Measurements from ENCODE around the gene PER2. TPM values are rescaled to one million over a fixed set of nuclear protein-coding genes. Genes with fewer than 3 reads are reported as not detected.
A peak's percentile ranks its signal among the peaks of the same experiment; 100 is the strongest.

Gene PER2
- total RNA-seq, 1 experiment from 2014 or later: 1.7 TPM

DNA sequence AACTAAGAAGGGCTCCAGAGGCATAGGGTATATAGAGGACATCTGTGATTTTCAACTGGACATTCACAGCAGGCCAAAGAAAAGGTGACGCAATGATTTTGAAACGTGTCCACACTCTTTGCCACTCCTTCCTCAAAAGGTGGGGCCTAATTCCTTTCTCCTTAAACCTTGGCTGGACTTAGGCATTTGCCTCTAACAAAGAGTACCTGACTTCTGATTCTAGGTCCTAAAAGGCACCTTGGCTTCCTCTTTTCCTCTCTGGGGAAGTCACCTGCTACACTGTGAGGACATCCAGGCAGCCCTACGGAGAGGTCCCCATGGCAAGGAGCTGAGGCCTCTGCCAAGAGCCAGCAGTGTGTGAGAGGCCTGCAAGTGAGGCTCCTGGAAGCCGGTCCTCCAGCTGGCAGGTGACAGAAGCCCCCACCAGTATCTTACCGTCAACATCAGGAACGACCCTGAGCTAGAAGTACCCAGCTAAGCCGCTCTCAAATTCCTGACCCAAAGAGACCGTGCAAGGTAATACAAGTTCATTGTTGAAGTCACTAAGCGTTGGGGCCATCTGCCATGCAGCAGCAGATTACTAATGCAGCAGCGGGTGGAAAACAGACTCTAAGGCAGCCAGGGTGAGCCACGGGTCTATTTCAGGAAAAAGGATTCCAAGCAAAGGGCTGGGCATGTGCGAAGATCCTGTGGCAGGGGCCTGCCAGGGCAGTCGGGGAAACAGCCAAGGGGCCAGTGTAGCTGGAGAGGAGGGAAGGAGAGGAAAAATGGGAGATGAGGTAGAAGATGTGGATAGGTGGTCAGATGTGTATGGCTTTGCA lies 41.2 kb downstream of the PER2 start:
- no peak for DNase-seq (ENCODE audit: low read depth)

DNA sequence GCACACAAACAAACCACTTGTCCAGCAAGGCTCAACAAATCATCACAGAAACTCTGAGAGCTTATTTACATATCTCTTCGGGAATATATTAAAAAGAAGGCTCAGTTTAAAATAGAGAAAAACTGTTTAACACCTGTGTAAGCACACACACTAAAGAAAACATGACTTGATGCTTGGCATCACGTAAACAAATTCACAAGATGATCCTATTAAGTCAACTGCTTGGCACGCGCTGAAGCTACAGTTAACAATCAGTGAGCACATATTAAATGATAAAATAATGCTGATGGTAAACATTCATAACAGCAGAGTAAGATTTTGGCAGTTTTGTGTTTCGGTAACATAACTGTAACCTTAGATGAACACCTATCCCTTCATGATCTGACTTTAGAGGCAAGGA lies 44.3 kb downstream of the PER2 start:
- no peak for DNase-seq (ENCODE audit: low read depth)

DNA sequence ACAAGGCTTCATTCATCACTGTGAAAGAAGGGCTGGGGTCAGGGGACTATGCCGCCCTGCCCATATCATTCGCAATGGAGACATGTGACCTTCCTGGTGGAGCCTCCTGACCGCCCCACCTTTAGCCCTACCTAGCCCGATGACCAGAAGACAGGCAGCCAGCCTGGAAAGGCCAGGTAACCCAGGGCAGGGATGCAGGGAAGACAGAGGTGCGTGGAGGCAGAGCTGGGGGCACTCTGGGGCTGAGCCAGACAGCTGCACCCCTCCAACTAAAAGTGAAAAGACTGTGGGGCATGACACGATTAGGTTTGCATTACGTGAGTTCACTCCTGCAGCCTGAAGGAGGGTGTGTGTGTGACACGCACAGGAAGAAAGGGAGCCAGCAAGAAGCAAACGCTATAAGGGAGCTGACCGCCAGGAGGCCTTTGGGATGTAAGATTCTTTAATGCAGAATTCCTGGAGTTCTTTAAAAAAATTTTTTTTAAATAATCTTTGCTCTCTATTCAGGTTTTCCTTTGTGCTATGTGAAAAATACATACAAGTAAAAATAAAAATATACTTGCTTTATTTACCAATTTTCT lies 44.8 kb downstream of the PER2 start:
- no peak for DNase-seq (ENCODE audit: low read depth)

DNA sequence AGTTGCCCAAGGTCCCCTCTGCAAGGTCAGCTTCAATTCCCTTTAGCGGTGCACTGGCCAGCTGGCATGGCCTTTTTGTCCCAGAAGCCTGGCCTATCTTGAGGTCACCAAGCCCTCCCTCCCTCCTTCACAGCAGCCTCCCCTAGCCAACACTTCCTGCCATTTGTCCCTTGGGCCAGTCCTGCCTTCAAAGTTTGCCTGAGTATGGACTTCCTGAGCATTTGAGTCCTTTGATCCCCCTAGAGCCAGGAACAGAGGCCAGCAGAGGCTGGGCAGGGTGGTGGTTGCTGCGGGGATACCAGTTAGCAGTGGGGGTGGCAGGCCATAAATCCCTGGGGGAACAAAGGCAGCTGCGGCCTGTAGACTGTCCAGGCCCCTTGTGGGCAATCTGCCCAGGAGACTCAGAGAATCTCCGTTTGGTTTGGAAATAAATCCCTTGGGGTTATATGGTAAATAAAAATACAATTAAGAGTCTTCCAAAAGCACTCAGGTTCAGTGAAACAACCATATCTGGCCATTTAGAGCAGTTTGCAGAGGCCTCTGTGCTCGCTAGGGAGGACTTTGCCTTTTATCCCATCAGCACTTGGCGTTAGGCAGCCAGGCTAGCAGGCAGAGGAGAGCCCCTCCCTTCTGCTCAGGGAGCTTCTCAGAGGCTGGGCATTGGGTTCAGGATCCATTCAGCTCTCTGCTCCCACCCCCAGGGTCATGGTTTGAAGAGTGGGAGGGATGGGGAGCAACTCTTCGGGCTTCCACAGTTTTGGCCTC lies 45.5 kb downstream of the PER2 start:
- no peak for DNase-seq (ENCODE audit: low read depth)

DNA sequence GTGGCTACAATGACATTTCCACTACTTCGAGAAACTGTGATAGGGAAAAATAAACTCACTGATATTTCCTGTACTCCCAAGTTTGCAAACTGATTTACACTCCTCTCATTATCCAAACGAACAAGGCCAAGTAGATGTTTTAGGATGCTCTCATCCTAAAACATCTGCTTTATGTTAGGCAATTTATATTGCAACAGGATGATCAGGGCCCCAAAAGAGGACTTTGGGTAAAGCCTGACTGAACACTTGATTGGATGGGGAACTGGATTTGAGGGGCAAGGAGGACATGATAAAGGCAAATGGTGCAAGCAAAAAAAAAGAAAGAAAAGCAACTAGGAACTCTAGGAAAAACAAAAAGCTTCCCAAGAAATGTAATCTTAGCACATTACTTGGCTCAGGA lies 46.4 kb downstream of the PER2 start:
- DNase-seq (ENCODE audit: low read depth): no peak

DNA sequence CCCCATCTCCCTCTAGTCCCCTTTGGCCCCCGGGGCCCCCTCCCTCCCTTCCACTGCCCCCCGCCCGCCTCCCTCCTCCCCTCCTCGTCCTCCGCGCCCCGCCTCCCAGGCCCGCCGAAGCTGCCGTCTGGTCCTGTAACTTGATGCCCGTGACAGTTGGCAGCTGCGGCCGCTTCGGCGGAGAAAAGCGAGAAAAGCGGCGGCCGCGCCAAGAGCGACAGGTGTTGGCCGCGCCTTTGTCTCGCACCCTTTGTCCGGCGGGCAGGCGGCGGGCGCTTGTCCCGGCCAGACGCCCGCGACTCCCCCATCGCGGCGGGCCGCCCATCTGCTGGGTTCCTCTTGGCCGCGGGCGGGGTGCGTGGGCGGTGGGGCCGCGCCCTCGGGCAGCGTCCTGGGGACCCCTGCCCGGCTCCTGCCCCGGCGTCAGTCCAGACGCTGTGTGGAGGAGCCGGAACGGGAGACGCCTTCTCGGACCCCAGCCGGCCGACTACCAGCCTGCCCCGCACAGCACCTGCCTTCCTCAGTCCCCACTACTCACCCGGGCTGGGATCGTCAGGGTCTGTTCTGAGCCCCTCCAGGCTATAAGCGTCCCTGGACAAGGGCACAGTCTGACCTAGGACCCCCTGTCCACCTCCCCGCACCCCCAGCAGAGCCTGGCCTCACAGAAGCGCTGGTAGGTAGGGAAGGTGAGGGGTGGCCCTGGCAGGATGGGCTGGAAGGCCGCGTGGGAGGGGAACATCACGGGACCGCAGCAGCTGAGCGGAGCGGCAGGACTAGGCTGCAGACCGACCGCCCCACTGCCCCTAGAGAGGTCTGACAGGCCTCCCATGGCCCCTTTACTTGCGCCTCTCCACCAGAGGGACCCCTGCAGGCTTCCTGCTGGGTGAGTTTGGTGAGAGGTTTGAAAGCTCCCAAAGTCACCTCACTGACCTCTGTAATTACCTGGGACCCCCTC lies 47.4 kb downstream of the PER2 start:
- DNase-seq (ENCODE audit: low read depth): peak; percentile 55

DNA sequence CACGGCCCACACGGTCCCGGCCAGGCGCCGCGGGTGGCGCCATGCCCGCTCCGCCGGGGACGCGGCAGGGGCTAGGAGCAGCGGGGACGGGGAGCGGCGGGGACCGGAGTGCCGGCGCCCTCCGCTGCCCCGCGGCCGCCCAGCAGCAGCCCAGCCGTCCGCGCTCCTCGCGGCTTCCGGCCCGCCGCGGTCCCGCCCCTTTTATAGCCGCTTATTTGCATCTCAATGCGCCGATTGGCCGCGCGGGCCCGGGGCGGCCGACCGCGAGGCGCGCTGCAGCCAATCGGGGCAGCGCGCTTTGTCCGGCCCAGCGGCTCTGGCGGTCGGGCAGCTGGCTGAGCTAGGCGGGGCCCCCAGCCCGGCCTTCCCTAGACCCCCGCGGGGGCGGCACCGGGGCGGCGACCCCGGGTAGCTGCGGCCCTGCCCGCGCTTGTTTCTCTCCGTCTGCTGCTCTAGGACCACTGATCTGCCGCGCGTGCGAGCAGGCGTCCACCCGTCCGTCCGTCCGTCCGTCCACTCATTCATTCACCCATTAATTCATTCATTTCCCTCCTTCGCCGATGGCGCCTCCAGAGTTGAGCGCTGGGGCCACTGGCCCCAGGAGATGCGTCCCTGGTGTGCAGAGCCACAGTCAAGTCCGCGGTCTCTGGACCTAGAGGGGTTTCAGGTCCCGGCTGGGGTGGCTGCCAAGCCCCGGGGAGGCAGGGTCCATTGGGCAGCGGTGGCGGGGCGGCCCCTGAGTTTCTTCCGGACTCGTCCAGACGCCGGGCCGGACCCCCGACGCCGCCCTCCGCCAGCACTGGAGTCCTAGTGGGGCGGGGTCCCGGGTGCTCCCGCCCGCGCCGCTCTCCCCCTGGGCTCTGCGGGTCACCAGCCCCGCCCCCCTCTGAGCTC lies 48.3 kb downstream of the PER2 start, which contains the start of gene HES6:
HES6 (minus strand) TSS at position 176 of the 894 bp plus-strand sequence; CDS start at position 43, 133 bp downstream.
- peak; percentile 94 for DNase-seq (ENCODE audit: low read depth)

DNA sequence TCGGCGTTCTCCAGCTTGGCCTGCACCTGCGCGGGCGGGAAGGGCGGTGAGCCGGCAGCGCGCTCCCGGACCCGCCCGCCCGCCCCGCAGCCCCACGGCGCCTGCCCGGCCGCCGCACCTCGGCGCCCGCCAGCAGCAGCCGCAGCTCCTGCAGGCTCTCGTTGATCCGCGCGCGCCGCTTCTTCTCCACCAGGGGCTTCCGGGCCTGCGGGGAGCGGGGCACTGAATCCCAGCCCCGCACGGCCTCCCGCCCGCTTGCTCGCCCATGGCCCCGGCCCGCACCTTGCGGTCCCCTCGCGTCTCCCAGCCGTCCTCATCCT lies 48.9 kb downstream of the PER2 start:
- no peak for DNase-seq (ENCODE audit: low read depth)

DNA sequence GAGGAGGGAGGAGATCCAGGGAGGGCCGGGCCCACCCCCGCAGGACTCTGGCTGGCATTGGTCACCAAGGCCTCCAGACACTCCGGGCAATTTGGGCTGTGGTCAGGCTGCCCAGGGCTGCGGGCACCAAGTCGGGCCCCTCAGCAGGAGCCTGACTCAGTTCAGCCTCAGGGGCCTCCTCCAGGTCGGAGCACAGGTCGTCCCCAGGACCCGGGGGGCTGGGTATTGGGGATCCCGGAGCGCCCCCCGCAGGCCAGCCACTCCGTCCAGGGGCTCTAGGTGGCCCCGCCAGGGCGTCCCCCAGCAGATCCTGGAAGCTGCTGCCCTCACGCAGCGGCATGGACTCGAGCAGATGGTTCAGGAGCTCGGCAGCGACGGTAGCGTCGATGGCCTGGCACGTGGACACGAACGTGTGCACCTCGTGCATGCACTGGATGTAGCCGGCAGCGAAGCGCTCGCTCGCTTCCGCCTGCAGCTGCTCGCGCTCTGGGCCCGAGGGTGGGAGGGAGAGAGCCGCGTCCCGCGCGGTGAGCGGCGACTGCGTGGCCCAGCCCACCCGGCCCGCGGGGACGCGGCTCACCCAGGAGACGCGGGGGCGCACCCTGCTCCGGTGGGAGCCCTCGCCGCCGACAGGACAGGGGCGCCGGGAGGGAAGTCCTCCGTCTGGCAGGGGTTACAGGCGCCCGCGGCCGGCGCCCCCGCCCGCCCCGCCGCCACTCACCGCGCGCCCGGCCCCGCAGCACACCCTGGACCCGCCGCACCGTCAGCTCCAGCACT lies 49.5 kb downstream of the PER2 start:
- DNase-seq (ENCODE audit: low read depth): peak; percentile 43

DNA sequence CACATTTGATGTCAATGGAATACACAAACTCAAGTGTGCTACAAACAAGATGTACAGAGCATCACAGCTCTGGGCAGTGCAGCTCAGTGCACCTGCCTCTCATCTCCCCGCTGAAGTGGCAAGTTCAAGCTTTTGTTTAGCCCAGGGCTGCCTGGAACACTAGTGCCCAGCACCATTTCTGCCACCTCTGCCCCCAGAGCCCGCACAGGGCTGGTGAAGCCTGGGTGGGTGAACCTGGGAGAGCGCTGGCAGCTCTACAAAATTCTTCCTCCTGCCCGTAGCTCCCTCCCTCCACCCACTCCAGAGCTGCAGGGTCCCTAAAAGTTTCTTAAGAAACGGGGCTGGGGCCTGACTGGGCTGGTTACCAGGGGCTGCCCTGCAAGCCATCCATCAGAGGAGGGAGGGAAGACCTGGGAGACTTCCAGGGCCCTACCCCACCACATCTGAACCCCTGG lies 50.1 kb downstream of the PER2 start:
- DNase-seq (ENCODE audit: low read depth): no peak

DNA sequence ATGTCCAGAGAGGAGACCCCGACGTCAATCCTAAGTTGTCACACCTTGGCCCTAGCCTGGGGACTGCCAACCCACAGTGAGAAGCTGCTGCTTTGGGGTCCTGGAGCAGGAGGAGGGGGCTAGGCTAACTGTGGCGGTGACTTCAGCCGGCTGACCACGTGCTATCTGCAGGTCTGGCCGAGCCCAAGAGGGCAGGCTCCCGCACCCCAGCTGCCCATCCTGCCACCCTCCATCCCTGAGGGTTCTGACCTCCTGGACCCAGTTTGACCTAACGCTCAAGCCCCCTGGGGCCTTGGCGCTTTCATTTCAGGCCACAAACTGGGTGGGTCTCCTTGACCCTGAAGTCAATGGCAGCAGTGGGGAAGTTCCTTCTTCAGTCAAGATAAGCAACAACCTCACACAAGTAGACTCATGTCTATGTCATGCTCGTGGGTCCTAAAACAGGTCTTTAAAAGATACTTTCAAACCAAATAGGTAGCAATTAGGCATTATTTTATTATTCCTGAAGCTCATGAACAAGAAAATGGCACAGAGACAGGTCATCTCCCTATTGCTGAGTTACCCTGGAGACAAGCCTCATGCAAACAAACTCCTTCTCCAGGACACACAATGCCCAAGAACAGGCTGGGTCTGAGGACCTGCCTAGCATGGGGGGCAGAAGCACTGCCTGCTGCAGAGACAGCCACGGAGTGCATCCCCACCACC lies 50.8 kb downstream of the PER2 start:
- no peak for DNase-seq (ENCODE audit: low read depth)

DNA sequence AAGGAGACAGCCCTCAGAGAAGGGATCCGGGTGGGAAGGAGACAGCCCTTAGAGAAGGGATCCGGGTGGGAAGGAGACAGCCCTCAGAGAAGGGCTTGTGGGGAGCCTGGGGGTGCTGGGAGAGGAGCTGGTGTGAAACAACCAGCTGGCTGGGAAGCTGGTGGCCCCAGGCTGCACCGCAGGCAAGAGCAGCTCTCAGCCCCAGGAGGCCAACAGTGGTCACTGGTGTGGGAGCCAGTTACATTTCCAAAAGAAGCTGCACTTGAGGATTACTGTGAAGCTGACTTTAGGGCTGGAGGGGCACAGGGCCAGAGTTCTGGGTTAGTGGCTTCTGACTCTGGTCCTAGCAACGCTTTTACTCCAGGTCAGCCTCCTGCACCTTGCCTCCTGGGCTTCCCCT lies 51.8 kb downstream of the PER2 start:
- no peak for DNase-seq (ENCODE audit: low read depth)

DNA sequence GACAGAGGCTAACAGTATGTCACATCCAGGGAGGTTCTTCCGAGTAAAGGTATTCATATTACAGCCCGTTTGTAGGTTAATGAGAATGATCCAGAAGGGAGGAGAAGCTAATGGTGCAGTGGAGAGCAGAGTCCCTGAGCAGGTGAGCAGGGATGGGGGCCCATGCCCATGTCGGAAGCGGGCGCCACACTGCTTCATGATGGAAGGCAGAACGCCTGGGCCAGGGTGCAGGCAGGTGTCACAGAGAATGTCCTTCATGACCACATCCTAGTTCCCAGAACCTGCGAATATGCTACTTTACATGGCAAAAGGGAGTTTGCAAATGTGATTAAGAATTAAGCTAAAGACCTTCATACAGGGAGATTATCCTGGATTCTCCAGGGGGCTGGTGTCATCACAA lies 52.6 kb downstream of the PER2 start:
- no peak for DNase-seq (ENCODE audit: low read depth)

DNA sequence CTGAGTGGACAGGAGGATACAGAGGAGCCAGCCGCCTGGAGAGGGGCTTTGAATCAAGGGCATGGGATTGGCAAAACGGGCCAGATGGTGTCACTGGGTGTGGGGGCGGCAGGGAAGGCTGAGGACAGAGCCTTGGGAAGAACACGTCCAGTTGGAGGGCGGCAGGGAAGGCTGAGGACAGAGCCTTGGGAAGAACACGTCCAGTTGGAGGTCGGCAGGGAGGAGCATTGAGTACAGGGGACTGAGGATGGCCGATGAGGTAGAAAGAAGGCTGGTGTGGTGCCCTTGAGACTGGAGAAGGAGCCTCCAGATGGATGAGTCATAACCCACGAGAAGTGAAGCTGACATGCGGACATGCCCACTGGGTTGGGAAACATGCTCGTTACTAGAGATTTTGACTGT lies 53.1 kb downstream of the PER2 start:
- no peak for DNase-seq (ENCODE audit: low read depth)

DNA sequence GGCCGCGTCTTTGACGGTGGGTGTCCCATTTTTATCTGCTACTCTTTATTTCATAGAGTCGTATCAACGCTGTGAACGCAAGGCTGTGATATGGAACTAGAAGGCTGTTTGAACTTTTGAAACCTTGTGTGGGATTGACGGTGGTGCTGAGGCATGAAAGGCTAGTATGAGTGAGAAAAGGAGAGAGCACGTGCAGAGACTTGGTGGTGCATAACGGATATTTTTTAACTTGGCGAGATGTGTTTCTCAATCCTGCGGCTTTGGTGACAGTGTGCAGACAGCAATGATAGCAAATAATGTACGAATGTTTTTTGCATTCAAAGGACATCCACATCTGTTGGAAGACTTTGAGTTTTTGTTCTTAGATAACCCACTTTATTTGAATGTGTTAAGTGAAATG lies 54.8 kb downstream of the PER2 start:
- no peak for DNase-seq (ENCODE audit: low read depth)

DNA sequence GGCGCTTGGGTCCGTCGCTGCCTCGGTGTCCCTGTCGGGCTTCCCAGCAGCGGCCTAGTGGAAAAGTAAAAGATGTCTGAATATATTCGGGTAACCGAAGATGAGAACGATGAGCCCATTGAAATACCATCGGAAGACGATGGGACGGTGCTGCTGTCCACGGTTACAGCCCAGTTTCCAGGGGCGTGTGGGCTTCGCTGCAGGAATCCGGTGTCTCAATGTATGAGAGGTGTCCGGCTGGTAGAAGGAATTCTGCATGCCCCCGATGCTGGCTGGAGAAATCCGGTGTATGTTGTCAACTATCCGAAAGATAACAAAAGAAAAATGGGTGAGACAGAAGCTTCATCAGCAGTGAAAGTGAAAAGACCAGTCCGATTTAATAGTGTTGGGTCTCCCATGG lies 56.6 kb downstream of the PER2 start:
- no peak for DNase-seq (ENCODE audit: low read depth)

DNA sequence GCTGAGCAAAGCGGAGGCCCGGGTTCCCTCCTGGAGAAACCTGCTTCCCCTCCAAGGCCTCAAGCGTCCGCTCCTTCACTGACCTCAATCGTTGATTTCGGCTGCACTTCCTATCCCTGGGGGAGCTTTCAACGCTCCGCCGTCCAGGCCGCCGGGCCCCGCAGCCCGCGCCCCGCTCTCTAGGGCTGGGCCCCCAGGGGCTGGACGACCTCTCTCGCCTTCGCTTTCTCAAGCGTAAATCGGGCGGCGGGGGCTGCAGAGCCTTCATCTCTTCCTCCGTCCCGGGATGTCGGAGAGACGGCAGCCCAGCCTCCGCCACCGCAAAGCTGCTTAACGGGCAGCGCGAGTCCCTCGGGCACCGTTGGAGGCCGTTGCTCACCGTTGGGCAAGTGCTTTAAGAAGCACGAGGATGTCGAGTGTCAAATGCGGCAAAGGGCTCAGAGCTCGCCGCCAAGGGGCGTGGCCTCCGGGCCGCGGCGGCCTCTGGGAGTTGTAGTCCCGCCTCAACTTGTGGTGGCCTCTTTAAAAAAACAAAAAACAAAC lies 57.1 kb downstream of the PER2 start:
- DNase-seq (ENCODE audit: low read depth): no peak

DNA sequence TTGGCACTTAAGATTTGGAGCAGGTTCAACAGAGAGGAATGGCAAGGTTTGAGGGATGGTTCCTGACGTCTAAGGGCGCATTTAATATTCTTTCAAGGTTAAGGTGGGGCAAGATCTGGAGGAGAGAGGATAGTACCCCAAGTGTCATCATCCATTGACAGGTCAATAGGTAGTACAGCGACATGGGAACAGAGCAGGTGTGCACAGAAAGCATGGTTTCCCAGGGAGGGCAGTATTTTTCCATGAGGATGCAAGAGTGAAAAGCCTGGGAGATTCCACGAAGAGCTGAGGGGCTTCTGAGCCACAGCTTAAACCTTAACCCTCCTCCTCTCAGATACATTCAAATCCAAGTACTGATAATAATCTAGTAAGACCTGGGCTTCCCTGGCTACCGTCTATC lies 57.7 kb downstream of the PER2 start:
- DNase-seq (ENCODE audit: low read depth): no peak

DNA sequence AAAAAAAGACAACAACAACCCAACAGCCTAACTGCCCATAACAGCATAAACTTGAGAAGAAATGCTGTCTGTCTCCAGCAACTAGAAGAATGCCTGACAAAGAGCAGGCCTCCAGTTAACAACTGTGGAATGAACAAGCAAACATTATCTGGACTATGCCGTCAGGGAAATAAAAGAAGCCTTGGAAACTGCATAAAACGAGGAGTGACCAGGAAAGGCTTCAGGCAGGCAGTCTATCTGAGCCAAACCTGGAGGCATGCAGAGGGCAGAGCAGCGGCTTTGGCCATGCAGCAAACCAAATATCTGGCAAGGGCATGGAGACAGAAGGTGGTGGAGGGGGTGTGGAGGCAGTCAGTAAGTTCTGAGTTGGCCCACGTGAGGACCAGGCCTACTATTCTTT lies 59.7 kb downstream of the PER2 start:
- DNase-seq (ENCODE audit: low read depth): no peak
